ENCODE results near the gene SLC2A13. TPM values are rescaled to one million over a fixed set of nuclear protein-coding genes. Genes with fewer than 3 reads are reported as not detected.

Gene SLC2A13
- total RNA-seq, 1 donor from 2014 or later, result 5.6 TPM

DNA sequence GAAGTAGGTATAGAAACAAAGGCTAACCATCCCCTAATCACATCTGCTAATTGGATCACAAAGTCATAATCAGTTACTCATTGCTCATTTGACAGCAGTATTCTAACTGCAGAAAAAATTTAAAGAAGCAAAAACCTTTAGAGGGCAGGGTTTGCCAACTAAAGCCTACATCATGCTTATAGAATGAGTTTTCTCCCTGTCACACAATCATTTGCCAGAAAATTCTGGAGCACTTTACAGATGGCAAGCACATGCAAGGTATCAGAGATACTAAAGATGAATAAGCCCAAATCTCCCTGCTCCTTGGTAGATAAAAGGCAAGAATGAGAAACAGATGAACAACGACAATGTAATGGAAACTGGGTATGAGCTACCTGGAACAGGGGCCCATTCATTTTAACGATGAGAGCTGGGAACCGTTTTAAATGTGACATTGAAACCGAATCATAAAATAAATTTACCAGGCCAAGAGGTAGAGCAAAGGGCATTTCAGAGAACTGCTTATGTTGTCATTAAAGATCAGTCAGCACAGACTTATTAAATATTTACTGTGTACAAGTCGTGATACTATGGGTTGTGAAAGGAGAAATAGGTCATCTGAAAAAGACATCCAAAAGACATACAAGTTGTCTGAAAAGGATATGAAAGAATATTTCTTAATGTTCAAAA lies 274.9 kb downstream of the SLC2A13 start:
- Mint-ChIP-seq H3K27me3 (ENCODE audit: low read depth) (no peaks in the 10 kb centered on the region), H3K4me1 (no peaks in the 10 kb centered on the region), H3K27ac (ENCODE audit: unreplicated experiment) (no peak overlapping the region), H3K9me3 (no peaks in the 10 kb centered on the region), H3K4me3 (no peak overlapping the region), H3K36me3 (ENCODE audit: low read depth) (no peaks in the 10 kb centered on the region)
- DNase-seq (ENCODE audit: low read depth, low spot score), result no peak
- TF ChIP-seq, protein P1, sequence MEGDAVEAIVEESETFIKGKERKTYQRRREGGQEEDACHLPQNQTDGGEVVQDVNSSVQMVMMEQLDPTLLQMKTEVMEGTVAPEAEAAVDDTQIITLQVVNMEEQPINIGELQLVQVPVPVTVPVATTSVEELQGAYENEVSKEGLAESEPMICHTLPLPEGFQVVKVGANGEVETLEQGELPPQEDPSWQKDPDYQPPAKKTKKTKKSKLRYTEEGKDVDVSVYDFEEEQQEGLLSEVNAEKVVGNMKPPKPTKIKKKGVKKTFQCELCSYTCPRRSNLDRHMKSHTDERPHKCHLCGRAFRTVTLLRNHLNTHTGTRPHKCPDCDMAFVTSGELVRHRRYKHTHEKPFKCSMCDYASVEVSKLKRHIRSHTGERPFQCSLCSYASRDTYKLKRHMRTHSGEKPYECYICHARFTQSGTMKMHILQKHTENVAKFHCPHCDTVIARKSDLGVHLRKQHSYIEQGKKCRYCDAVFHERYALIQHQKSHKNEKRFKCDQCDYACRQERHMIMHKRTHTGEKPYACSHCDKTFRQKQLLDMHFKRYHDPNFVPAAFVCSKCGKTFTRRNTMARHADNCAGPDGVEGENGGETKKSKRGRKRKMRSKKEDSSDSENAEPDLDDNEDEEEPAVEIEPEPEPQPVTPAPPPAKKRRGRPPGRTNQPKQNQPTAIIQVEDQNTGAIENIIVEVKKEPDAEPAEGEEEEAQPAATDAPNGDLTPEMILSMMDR (conservative IDR thresholded peaks at IDR 0.05), result no peak

DNA sequence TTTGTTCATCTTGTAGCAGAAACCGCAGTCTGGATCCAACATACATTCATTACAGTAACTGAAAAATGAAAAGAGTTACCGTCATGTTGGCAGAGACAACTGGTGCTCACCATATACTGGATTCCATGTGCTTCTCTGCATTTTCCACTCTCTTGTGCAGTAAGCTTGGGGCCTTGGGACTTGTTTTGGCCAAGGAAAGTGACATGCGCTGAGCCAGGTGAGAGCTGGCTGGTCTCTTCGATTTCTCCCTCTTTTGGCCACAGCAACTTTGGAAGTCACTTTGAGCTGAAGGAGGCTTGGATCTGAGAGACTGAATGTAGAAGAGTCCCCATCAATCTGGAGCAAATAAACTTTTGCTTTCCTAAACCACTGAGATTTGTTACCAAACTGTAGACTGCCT lies 275.7 kb downstream of the SLC2A13 start:
- TF ChIP-seq, protein P1 (conservative IDR thresholded peaks at IDR 0.05), result no peak
- Mint-ChIP-seq H3K4me1 (no peaks in the 10 kb centered on the region), H3K27me3 (ENCODE audit: low read depth) (no peaks in the 10 kb centered on the region)

DNA sequence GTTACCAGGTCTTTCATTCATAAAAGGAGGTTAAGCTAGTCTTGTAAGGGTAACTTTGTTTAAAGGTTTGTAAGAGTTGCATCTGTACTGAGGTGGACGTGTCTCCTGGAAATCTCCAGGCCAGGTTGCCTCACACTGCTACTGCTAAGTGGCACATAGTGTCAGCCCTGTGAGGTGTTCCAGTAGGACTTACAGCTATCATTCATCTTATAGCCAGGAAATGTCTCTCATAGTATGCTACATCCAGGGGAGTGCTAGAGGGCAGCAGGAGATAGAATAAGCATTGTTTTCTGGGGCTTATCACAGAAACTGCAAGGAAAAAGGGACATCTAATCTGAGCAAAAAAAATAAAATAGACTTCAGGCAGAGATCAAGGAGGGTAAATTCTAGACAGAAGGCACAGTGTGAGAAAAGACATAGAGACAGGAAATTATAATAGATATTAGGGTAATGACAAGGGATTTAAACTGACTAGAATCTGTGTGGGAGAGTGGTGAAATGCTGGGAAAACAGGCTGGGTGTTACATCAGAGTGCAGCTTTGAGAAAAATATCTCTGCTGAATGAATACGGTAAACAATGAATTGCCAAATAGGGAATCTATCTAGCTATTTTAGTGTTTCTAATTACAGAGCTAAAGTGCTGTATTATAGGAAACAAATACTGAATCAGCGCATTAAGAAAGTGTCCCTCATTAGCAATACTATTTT lies 281.2 kb downstream of the SLC2A13 start:
- no peaks in the 10 kb centered on the region for H3K27me3 Mint-ChIP-seq (ENCODE audit: low read depth)
- H3K27ac Mint-ChIP-seq (ENCODE audit: unreplicated experiment), result peak overlapping the region; percentile 3

More for the DNA sequence above, 275.7 kb downstream of the SLC2A13 start:
- DNase-seq (ENCODE audit: low read depth, low spot score), result no peak
- Mint-ChIP-seq H3K27ac (ENCODE audit: unreplicated experiment) (no peak overlapping the region), H3K36me3 (ENCODE audit: low read depth) (no peaks in the 10 kb centered on the region), H3K4me3 (no peak overlapping the region), H3K9me3 (no peaks in the 10 kb centered on the region)

DNA sequence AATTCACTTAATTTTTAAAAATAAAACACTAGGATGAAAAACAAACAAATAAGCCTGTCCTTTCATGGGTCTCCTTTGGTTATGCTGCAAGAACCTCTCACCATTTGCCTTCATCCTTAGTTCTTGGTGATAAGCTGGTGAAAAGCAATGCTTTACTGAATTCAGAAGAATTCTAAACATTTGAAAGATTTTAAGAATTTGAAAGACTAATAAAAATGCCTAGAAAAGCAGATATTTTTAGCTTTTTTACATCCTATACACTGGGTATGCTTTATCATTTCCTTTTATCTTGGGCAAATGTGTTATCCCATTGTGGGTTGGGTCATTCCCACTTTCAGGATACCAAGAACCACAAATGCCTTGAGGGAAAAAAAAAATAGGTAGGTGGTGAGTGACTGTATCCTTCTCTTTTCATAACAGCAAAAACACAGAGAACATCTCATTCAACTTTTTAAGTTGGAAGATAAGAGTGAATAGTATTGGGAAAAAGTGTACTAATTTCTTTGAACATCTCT lies 289.2 kb downstream of the SLC2A13 start:
- TF ChIP-seq, protein P1 (conservative IDR thresholded peaks at IDR 0.05), result no peak
- Mint-ChIP-seq H3K36me3 (ENCODE audit: low read depth) (peaks cover 2% of the 10 kb centered on the region), H3K4me1 (no peaks in the 10 kb centered on the region), H3K4me3 (no peak overlapping the region), H3K9me3 (no peaks in the 10 kb centered on the region), H3K27ac (ENCODE audit: unreplicated experiment) (no peak overlapping the region), H3K27me3 (ENCODE audit: low read depth) (no peaks in the 10 kb centered on the region)
- DNase-seq (ENCODE audit: low read depth, low spot score), result no peak

More for the DNA sequence above, 281.2 kb downstream of the SLC2A13 start:
- no peaks in the 10 kb centered on the region for H3K9me3 Mint-ChIP-seq
- no peak for DNase-seq (ENCODE audit: low read depth, low spot score)
- TF ChIP-seq, protein P1 (conservative IDR thresholded peaks at IDR 0.05), result no peak
- H3K4me3 Mint-ChIP-seq, result no peak overlapping the region
- peaks cover 6% of the 10 kb centered on the region for H3K4me1 Mint-ChIP-seq
- H3K36me3 Mint-ChIP-seq (ENCODE audit: low read depth), result no peaks in the 10 kb centered on the region

DNA sequence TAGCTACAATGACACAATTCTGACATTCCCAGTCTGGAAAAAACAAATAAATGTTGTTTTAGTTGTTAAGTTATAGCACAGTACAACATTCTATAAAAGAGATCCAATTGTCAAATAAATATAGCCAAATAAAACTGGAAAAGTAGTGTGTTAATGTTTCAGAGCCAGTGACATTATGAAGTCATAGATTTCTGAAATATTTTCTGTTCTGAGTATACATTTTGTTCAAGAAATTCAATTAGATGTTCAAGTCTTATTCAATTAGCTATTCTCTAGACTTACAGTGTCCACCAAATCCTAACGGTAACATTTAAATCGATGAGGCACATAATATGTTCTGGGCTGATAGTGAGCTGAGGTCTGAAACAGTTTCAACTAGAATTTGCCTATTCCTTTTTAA lies 290.1 kb downstream of the SLC2A13 start:
- H3K4me1 Mint-ChIP-seq, result no peaks in the 10 kb centered on the region
- no peak overlapping the region for H3K4me3 Mint-ChIP-seq
- no peak overlapping the region for H3K27ac Mint-ChIP-seq (ENCODE audit: unreplicated experiment)
- H3K36me3 Mint-ChIP-seq (ENCODE audit: low read depth), result peaks cover 2% of the 10 kb centered on the region
- TF ChIP-seq, protein P1 (conservative IDR thresholded peaks at IDR 0.05), result no peak
- peaks cover 2% of the 10 kb centered on the region for H3K9me3 Mint-ChIP-seq
- H3K27me3 Mint-ChIP-seq (ENCODE audit: low read depth), result no peaks in the 10 kb centered on the region
- no peak for DNase-seq (ENCODE audit: low read depth, low spot score)
